Measurements from ENCODE around the gene FASTK. TPM values are rescaled to one million over a fixed set of nuclear protein-coding genes. Genes with fewer than 3 reads are reported as not detected.

Gene FASTK
- total and polyA plus RNA-seq, 7 donors = 87.1 to 194 (median 126) TPM

- intact Hi-C loops (cut with DNase I) = no loop called here
- H3K9me3 ChIP-seq = no peaks in the 10 kb centered on the region
- H3K4me3 ChIP-seq = no peak overlapping the region
- H3K27ac ChIP-seq = no peak overlapping the region
- no peak for TF ChIP-seq CTCF (IDR thresholded peaks at IDR 0.05)
- 61 to 76% (median 64%) methylated on average over 10 of the region's 10 CpGs for WGBS, 3 donors
- no peaks in the 10 kb centered on the region for H3K4me1 ChIP-seq
- DNase-seq (peak in 1 of 2 donors; percentile 12), ATAC-seq (no peak)
- H3K27me3 ChIP-seq (ENCODE audit: insufficient read depth in 3 of 3, low read length in 2 of 3) = no peaks in the 10 kb centered on the region
- peaks cover 0 to 8% of the 10 kb centered on the region in 2 donors for H3K36me3 ChIP-seq (ENCODE audit: insufficient read depth in 1 of 2, low read depth in 1 of 2)
Observed at GRCh38 chr7:151107882-151108281, 27.3 kb upstream of the FASTK start.

- intact Hi-C loops (cut with DNase I) = no loop called here
- H3K36me3 ChIP-seq (ENCODE audit: insufficient read depth in 1 of 2, low read depth in 1 of 2) = peaks cover 0 to 8% of the 10 kb centered on the region in 2 donors
- DNase-seq (no peak), ATAC-seq (no peak)
- no peaks in the 10 kb centered on the region for H3K27me3 ChIP-seq (ENCODE audit: insufficient read depth in 3 of 3, low read length in 2 of 3)
- 77 to 82% (median 79%) methylated on average over 23 of the region's 23 CpGs for WGBS, 3 donors
- no peaks in the 10 kb centered on the region for H3K4me1 ChIP-seq
- H3K4me3 ChIP-seq = no peak overlapping the region
- TF ChIP-seq CTCF (IDR thresholded peaks at IDR 0.05) = no peak
- no peaks in the 10 kb centered on the region for H3K9me3 ChIP-seq
- H3K27ac ChIP-seq = no peak overlapping the region
Observed at GRCh38 chr7:151104411-151105235, 24.0 kb upstream of the FASTK start.

GRCh38 chr7:151103973-151104372 lies 23.4 kb upstream of the FASTK start:
- intact Hi-C loops (cut with DNase I) = no loop called here
- H3K36me3 ChIP-seq (ENCODE audit: insufficient read depth in 1 of 2, low read depth in 1 of 2) = peaks cover 0 to 8% of the 10 kb centered on the region in 2 donors
- no peak overlapping the region for H3K4me3 ChIP-seq

GRCh38 chr7:151102991-151103390 lies 22.4 kb upstream of the FASTK start:
- intact Hi-C loops (cut with DNase I) = no loop called here
- ATAC-seq = no peak
- 75 to 90% (median 81%) methylated on average over 3 of the region's 3 CpGs for WGBS, 3 donors
- Histone ChIP-seq H3K27me3 (ENCODE audit: insufficient read depth in 3 of 3, low read length in 2 of 3) (no peaks in the 10 kb centered on the region), H3K4me3 (no peak overlapping the region), H3K9me3 (no peaks in the 10 kb centered on the region), H3K4me1 (no peaks in the 10 kb centered on the region), H3K36me3 (ENCODE audit: insufficient read depth in 1 of 2, low read depth in 1 of 2) (peaks cover 0 to 8% of the 10 kb centered on the region in 2 donors), H3K27ac (no peak overlapping the region)
- TF ChIP-seq CTCF (IDR thresholded peaks at IDR 0.05) = no peak
- DNase-seq = no peak

More at GRCh38 chr7:151103973-151104372, 23.4 kb upstream of the FASTK start:
- H3K4me1 ChIP-seq = no peaks in the 10 kb centered on the region
- no peak for ATAC-seq
- no peak overlapping the region for H3K27ac ChIP-seq
- no peak for TF ChIP-seq CTCF (IDR thresholded peaks at IDR 0.05)
- H3K9me3 ChIP-seq = no peaks in the 10 kb centered on the region
- no peaks in the 10 kb centered on the region for H3K27me3 ChIP-seq (ENCODE audit: insufficient read depth in 3 of 3, low read length in 2 of 3)
- DNase-seq = no peak
- 82 to 88% (median 88%) methylated on average over 12 of the region's 12 CpGs for WGBS, 3 donors

Data from psoas muscle (tissue), 8 donors.